SH-SY5Y (cell line): Measurements from ENCODE around the gene AHNAK.

ENCODE experiments used
- GATA2 ChIP-seq: IDR thresholded peaks from 2 replicates; pipeline ENCODE4 v1.6.1; 2011; ENCODE audit warnings: mild to moderate bottlenecking, low read depth, low read length
- GATA3 ChIP-seq: IDR thresholded peaks from 2 replicates; pipeline ENCODE4 v1.6.1; 2011; ENCODE audit warnings: low read depth, mild to moderate bottlenecking, low read length, moderate library complexity

DNA sequence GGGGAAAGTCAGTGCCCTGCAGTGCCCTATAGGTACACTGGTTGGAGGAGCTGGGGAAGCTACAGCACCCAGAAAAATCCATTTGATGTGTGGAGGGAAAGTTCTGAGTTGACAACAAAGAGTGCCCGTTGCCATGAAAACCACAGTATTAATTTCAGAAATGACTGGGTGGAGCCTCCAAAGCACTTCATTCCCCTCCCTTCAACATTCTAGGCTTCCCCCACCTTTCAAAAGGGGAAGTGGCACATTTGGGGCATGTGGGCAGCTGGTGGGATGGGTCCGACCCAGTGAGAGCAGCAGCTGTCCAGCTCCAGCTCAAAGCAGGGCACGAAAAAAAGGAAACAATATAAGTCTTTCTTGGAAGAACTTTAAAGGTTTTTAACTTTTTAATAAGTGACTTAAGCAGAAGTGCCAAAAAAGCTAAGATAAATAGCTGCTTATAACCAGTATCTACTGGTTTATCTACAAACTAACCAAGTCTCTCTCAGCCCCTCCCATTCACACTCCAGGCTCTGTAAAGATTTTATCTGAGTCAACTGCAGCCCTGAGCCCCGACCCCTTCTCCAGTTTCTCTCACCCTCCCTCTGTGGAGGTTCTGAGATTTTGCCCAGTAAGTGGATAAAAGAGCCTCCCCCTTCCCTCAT lies 9.0 kb upstream of the AHNAK start:
- peak; percentile 57 for TF ChIP-seq GATA2
- TF ChIP-seq GATA3 = no peak
